ENCODE measurements around the gene DAPK1. TPM values are rescaled to one million over a fixed set of nuclear protein-coding genes. Genes with fewer than 3 reads are reported as not detected.

Gene DAPK1
- total and polyA plus RNA-seq, 2 experiments from 2014 or later: 44.4 to 62.3 TPM

DNA sequence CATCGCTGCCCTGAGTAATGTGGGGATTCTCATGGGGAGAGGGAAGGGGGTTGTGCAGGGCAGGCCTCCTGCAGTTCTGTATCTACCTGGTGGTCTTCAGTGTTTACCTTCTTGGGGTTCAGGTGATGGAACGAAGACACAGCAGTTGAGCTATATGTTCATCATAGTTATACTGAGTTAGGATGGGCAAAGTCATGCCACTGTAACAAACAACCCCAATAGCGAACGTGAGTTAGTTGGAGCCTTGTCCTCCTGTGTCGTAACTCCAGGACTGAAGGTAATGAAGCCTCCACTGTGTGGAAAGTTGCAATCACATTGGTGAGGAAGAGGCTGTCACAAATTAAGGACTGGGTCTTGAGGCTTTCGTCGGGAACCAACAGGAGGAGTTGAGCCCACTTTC, 64.4 kb downstream of the DAPK1 start:
- Histone ChIP-seq H3K79me2 (peaks cover 85% of the 10 kb centered on the region), H4K20me1 (ENCODE audit: insufficient read depth, poor library complexity, severe bottlenecking) (no peaks in the 10 kb centered on the region), H2AFZ (no peak overlapping the region), H3K4me3 (no peak overlapping the region), H3K4me2 (no peak overlapping the region), H3K27ac (no peak overlapping the region), H3K27me3 (no peaks in the 10 kb centered on the region), H3K9me2 (replicated peaks; ENCODE audit: insufficient read depth) (no peaks in the 10 kb centered on the region), H3K36me3 (replicated peaks; ENCODE audit: insufficient read depth, low read depth) (no peaks in the 10 kb centered on the region), H3K9me3 (ENCODE audit: low read depth) (no peaks in the 10 kb centered on the region), H3K4me1 (ENCODE audit: insufficient read depth) (no peaks in the 10 kb centered on the region)
- 85% methylated on average over 7 of the region's 7 CpGs for WGBS (ENCODE audit: low lambda C conversion rate, missing lambda C conversion rate)
- no peak for DNase-seq (ENCODE audit: low spot score)
- TF ChIP-seq EZH2 (IDR thresholded peaks at IDR 0.05; ENCODE audit: borderline replicate concordance) (no peak), EZH2phosphoT487 (IDR thresholded peaks at IDR 0.05; ENCODE audit: low read depth, severe bottlenecking, unreplicated experiment) (no peak)
- TF ChIP-seq, protein P1, sequence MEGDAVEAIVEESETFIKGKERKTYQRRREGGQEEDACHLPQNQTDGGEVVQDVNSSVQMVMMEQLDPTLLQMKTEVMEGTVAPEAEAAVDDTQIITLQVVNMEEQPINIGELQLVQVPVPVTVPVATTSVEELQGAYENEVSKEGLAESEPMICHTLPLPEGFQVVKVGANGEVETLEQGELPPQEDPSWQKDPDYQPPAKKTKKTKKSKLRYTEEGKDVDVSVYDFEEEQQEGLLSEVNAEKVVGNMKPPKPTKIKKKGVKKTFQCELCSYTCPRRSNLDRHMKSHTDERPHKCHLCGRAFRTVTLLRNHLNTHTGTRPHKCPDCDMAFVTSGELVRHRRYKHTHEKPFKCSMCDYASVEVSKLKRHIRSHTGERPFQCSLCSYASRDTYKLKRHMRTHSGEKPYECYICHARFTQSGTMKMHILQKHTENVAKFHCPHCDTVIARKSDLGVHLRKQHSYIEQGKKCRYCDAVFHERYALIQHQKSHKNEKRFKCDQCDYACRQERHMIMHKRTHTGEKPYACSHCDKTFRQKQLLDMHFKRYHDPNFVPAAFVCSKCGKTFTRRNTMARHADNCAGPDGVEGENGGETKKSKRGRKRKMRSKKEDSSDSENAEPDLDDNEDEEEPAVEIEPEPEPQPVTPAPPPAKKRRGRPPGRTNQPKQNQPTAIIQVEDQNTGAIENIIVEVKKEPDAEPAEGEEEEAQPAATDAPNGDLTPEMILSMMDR (IDR thresholded peaks at IDR 0.05; ENCODE audit: poor library complexity): no peak

GRCh38 chr9:87562530-87563170, 65.0 kb downstream of the DAPK1 start:
- 77% methylated on average over 2 of the region's 2 CpGs for WGBS (ENCODE audit: low lambda C conversion rate, missing lambda C conversion rate)
- H3K4me2 ChIP-seq: no peak overlapping the region
- H3K79me2 ChIP-seq: peaks cover 86% of the 10 kb centered on the region
- TF ChIP-seq, protein P1 (IDR thresholded peaks at IDR 0.05; ENCODE audit: poor library complexity): no peak
- no peaks in the 10 kb centered on the region for H3K4me1 ChIP-seq (ENCODE audit: insufficient read depth)
- no peaks in the 10 kb centered on the region for H3K27me3 ChIP-seq
- H3K27ac ChIP-seq: no peak overlapping the region
- H3K9me3 ChIP-seq (ENCODE audit: low read depth): no peaks in the 10 kb centered on the region
- no peaks in the 10 kb centered on the region for H4K20me1 ChIP-seq (ENCODE audit: insufficient read depth, poor library complexity, severe bottlenecking)
- H3K4me3 ChIP-seq: no peak overlapping the region
- no peaks in the 10 kb centered on the region for H3K9me2 ChIP-seq (replicated peaks; ENCODE audit: insufficient read depth)
- no peak for DNase-seq (ENCODE audit: low spot score)
- H2AFZ ChIP-seq: no peak overlapping the region
- no peaks in the 10 kb centered on the region for H3K36me3 ChIP-seq (replicated peaks; ENCODE audit: insufficient read depth, low read depth)

DNA sequence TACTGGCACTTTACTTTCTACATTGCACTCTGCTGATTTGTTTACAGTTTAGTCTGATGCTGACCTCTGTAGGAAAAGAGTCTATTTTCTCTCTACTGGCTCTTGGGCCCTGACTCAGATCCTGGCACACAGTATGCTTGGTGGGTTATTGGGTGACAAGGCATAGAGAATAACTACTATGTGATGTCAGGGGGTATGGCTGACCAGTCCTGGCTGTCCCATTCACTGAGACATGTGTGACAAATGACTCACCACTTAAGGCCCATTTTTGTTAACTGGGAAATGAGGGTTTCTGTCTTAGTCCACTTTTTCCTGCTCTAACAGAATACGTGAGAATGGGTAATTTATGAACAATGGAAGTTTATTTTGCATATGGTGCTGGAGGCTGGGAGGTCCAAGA, 66.4 kb downstream of the DAPK1 start:
- peaks cover 81% of the 10 kb centered on the region for H3K79me2 ChIP-seq
- H3K9me3 ChIP-seq (ENCODE audit: low read depth): no peaks in the 10 kb centered on the region
- no peak overlapping the region for H3K27ac ChIP-seq
- H3K4me3 ChIP-seq: no peak overlapping the region
- no peak for DNase-seq (ENCODE audit: low spot score)
- no peaks in the 10 kb centered on the region for H3K9me2 ChIP-seq (replicated peaks; ENCODE audit: insufficient read depth)
- no peaks in the 10 kb centered on the region for H3K27me3 ChIP-seq
- no peaks in the 10 kb centered on the region for H3K36me3 ChIP-seq (replicated peaks; ENCODE audit: insufficient read depth, low read depth)
- H3K4me2 ChIP-seq: no peak overlapping the region
- TF ChIP-seq EZH2phosphoT487 (IDR thresholded peaks at IDR 0.05; ENCODE audit: low read depth, severe bottlenecking, unreplicated experiment) (no peak), EZH2 (IDR thresholded peaks at IDR 0.05; ENCODE audit: borderline replicate concordance) (no peak)
- TF ChIP-seq, protein P1 (IDR thresholded peaks at IDR 0.05; ENCODE audit: poor library complexity): no peak
- H4K20me1 ChIP-seq (ENCODE audit: insufficient read depth, poor library complexity, severe bottlenecking): no peaks in the 10 kb centered on the region
- WGBS (ENCODE audit: low lambda C conversion rate, missing lambda C conversion rate): 100% methylated on average over 1 of the region's 1 CpG
- H3K4me1 ChIP-seq (ENCODE audit: insufficient read depth): peaks cover 12% of the 10 kb centered on the region
- no peak overlapping the region for H2AFZ ChIP-seq
